ENCODE measurements around the gene MANBA. TPM values are rescaled to one million over a fixed set of nuclear protein-coding genes. Genes with fewer than 3 reads are reported as not detected.

The MANBA gene
- total RNA-seq, 2 donors from 2014 or later, result 20.0 to 27.0 TPM

- H3K36me3 Mint-ChIP-seq (ENCODE audit: low read depth), result peaks cover 14% of the 10 kb centered on the region
- ATAC-seq (no peak), DNase-seq (no peak)
- H3K9me3 ChIP-seq (ENCODE audit: control insufficient read depth, low read length, poor library complexity, severe bottlenecking), result no peaks in the 10 kb centered on the region
- H3K27me3 Mint-ChIP-seq, result no peaks in the 10 kb centered on the region
- peaks cover 76% of the 10 kb centered on the region for H3K4me1 Mint-ChIP-seq
- H3K27ac Mint-ChIP-seq, result peak overlapping the region; percentile 93
- peak overlapping the region; percentile 83 for H3K4me3 Mint-ChIP-seq
Measured at GRCh38 chr4:102596532-102596931, 164.2 kb downstream of the MANBA start.

GRCh38 chr4:102594000-102594399 is 166.8 kb downstream of the MANBA start:
- peak overlapping the region; percentile 79 for H3K27ac Mint-ChIP-seq
- H3K36me3 Mint-ChIP-seq (ENCODE audit: low read depth), result peaks cover 24% of the 10 kb centered on the region
- H3K4me3 Mint-ChIP-seq, result no peak overlapping the region
- H3K4me1 Mint-ChIP-seq, result peaks cover 77% of the 10 kb centered on the region
- H3K9me3 ChIP-seq (ENCODE audit: control insufficient read depth, low read length, poor library complexity, severe bottlenecking), result no peaks in the 10 kb centered on the region
- H3K27me3 Mint-ChIP-seq, result no peaks in the 10 kb centered on the region
- DNase-seq (no peak), ATAC-seq (no peak)

GRCh38 chr4:102593147-102593546 is 167.6 kb downstream of the MANBA start:
- Mint-ChIP-seq H3K27ac (peak overlapping the region; percentile 90), H3K27me3 (no peaks in the 10 kb centered on the region), H3K4me3 (peak overlapping the region; percentile 73), H3K36me3 (ENCODE audit: low read depth) (peaks cover 24% of the 10 kb centered on the region), H3K4me1 (peaks cover 72% of the 10 kb centered on the region)
- no peaks in the 10 kb centered on the region for H3K9me3 ChIP-seq (ENCODE audit: control insufficient read depth, low read length, poor library complexity, severe bottlenecking)
- ATAC-seq (no peak), DNase-seq (no peak)

GRCh38 chr4:102592256-102592655 is 168.5 kb downstream of the MANBA start:
- ATAC-seq (no peak), DNase-seq (no peak)
- Mint-ChIP-seq H3K4me3 (peak overlapping the region; percentile 28), H3K27ac (peak overlapping the region; percentile 90), H3K36me3 (ENCODE audit: low read depth) (peaks cover 22% of the 10 kb centered on the region), H3K27me3 (no peaks in the 10 kb centered on the region), H3K4me1 (peaks cover 72% of the 10 kb centered on the region)
- H3K9me3 ChIP-seq (ENCODE audit: control insufficient read depth, low read length, poor library complexity, severe bottlenecking), result no peaks in the 10 kb centered on the region

- peak overlapping the region; percentile 84 for H3K4me3 Mint-ChIP-seq
- no peaks in the 10 kb centered on the region for H3K9me3 ChIP-seq (ENCODE audit: control insufficient read depth, low read length, poor library complexity, severe bottlenecking)
- DNase-seq, result no peak
- peak overlapping the region; percentile 90 for H3K27ac Mint-ChIP-seq
- H3K27me3 Mint-ChIP-seq, result no peaks in the 10 kb centered on the region
- ATAC-seq, result no peak
- H3K36me3 Mint-ChIP-seq (ENCODE audit: low read depth), result peaks cover 15% of the 10 kb centered on the region
- peaks cover 80% of the 10 kb centered on the region for H3K4me1 Mint-ChIP-seq
Measured at GRCh38 chr4:102589743-102590142, 171.0 kb downstream of the MANBA start.

GRCh38 chr4:102586644-102587021 is 174.1 kb downstream of the MANBA start:
- H3K9me3 ChIP-seq (ENCODE audit: control insufficient read depth, low read length, poor library complexity, severe bottlenecking), result no peaks in the 10 kb centered on the region
- H3K27ac Mint-ChIP-seq, result peak overlapping the region; percentile 90
- peak overlapping the region; percentile 73 for H3K4me3 Mint-ChIP-seq
- H3K4me1 Mint-ChIP-seq, result peaks cover 60% of the 10 kb centered on the region
- H3K36me3 Mint-ChIP-seq (ENCODE audit: low read depth), result peaks cover 12% of the 10 kb centered on the region
- H3K27me3 Mint-ChIP-seq, result no peaks in the 10 kb centered on the region
- peak; percentile 64 for ATAC-seq
- no peak for DNase-seq

GRCh38 chr4:102586002-102586643 is 174.6 kb downstream of the MANBA start:
- Mint-ChIP-seq H3K27me3 (no peaks in the 10 kb centered on the region), H3K27ac (peak overlapping the region; percentile 90), H3K36me3 (ENCODE audit: low read depth) (peaks cover 12% of the 10 kb centered on the region), H3K4me1 (peaks cover 57% of the 10 kb centered on the region), H3K4me3 (peak overlapping the region; percentile 73)
- H3K9me3 ChIP-seq (ENCODE audit: control insufficient read depth, low read length, poor library complexity, severe bottlenecking), result no peaks in the 10 kb centered on the region
- peak; percentile 32 for ATAC-seq
- DNase-seq, result no peak

- H3K27me3 Mint-ChIP-seq, result no peaks in the 10 kb centered on the region
- peaks cover 14% of the 10 kb centered on the region for H3K36me3 Mint-ChIP-seq (ENCODE audit: low read depth)
- H3K9me3 ChIP-seq (ENCODE audit: control insufficient read depth, low read length, poor library complexity, severe bottlenecking), result no peaks in the 10 kb centered on the region
- H3K27ac Mint-ChIP-seq, result peak overlapping the region; percentile 90
- no peak for ATAC-seq
- no peak for DNase-seq
- H3K4me1 Mint-ChIP-seq, result peaks cover 54% of the 10 kb centered on the region
- H3K4me3 Mint-ChIP-seq, result peak overlapping the region; percentile 73
Measured at GRCh38 chr4:102585329-102585728, 175.4 kb downstream of the MANBA start.

- ATAC-seq (no peak), DNase-seq (no peak)
- Mint-ChIP-seq H3K4me1 (peaks cover 43% of the 10 kb centered on the region), H3K27me3 (no peaks in the 10 kb centered on the region), H3K4me3 (peak overlapping the region; percentile 36), H3K36me3 (ENCODE audit: low read depth) (peaks cover 5% of the 10 kb centered on the region), H3K27ac (peak overlapping the region; percentile 90)
- no peaks in the 10 kb centered on the region for H3K9me3 ChIP-seq (ENCODE audit: control insufficient read depth, low read length, poor library complexity, severe bottlenecking)
Measured at GRCh38 chr4:102584091-102584490, 176.7 kb downstream of the MANBA start.

Other genes starting within 250 kb of the MANBA start
- 100 to 1,000 TPM; 526 to 528 TPM for gene UBE2D3, start 66.6 kb upstream of the MANBA start, total RNA-seq
- gene CISD2, start 108.0 kb upstream of the MANBA start, total RNA-seq, result 10 to 100 TPM; 14.3 to 14.4 TPM